K562 (cell line): ENCODE measurements around the gene NAP1L4. TPM values are rescaled to one million over a fixed set of nuclear protein-coding genes. Genes with fewer than 3 reads are reported as not detected.

ENCODE experiments used
- ATAC-seq: fragments of 200-7000 bp; cut with Tn5 transposase; 3 replicates; pipeline ENCODE4 v1.9.1; 2020; ENCODE audit warnings: moderate library complexity
- BruUV-seq: library from RNA; stranded (reverse); fragments of 400-500 nt; replicated peaks from 2 replicates; lab custom pipeline; 2021; lab: Mats Ljungman, UMichigan
- CTCF ChIA-PET: fragments of 300-600 bp; formaldehyde crosslinking; extraction: SDS; loops from one replicate; lab custom pipeline; 2021; ENCODE audit warnings: low intra/inter-chr PET ratio; lab: Yijun Ruan, JAX
- POLR2A ChIA-PET: fragments of 300-600, 350-650 bp; sonication (Branson Sonifier 250); formaldehyde crosslinking; extraction: SDS; loops from one replicate; lab custom pipeline; 2021; ENCODE audit warnings: antibody characterized with exemption, inconsistent platforms; lab: Yijun Ruan, JAX
- DNase-seq, 4 experiments: peaks; one replicate each; pipeline versions ENCODE4 v3.0.0 to v3.0.0-alpha.2; 2011 to 2018; ENCODE audit warnings: low spot score in 3 of 4, mixed read lengths in 3 of 4; ENCODE audit errors: extremely low read depth in 1 of 4
- FAIRE-seq: peaks from 2 replicates; lab custom pipeline; 2011; peaks lifted over from hg19 to GRCh38; lab: Jason Lieb, UNC
- H2AFZ ChIP-seq: 2 replicates; pipeline ENCODE4 v1.6.0; 2011; ENCODE audit warnings: low read depth, low read length, control low read depth, inconsistent platforms
- H3K27ac ChIP-seq: fragments of 200-600 bp; 3 replicates; pipeline ENCODE4 v1.8.0; 2011; ENCODE audit warnings: low read depth, mild to moderate bottlenecking, control low read depth, inconsistent platforms, low read length, moderate library complexity, mixed read lengths; ENCODE audit errors: extremely low read depth
- H3K27me3 ChIP-seq, 2 experiments: fragments of 300-600 bp in 1 of 2; 2 replicates in 1 of 2; 3 replicates in 1 of 2; pipeline versions ENCODE4 v1.6.0 to v1.8.0; 2011; ENCODE audit warnings: inconsistent platforms in 2 of 2, low read length in 2 of 2, mild to moderate bottlenecking in 1 of 2, mixed read lengths in 1 of 2, moderate library complexity in 1 of 2; ENCODE audit not compliant: control insufficient read depth in 2 of 2, insufficient read depth in 2 of 2
- H3K36me3 ChIP-seq: fragments of 300-600 bp; 3 replicates; pipeline ENCODE4 v1.8.0; 2011; ENCODE audit warnings: mild to moderate bottlenecking, low read length, inconsistent platforms; ENCODE audit not compliant: control insufficient read depth, insufficient read depth
- H3K4me1 ChIP-seq, 2 experiments: fragments of 200-600 bp in 1 of 2; replicated peaks in 1 of 2; 2 replicates in 1 of 2; 3 replicates in 1 of 2; pipeline versions ENCODE4 v1.5.1 to v1.8.0; 2011; ENCODE audit warnings: inconsistent platforms in 2 of 2, low read length in 2 of 2, mild to moderate bottlenecking in 1 of 2, mixed read lengths in 1 of 2, moderate library complexity in 1 of 2; ENCODE audit not compliant: control insufficient read depth in 2 of 2, insufficient read depth in 2 of 2
- H3K4me2 ChIP-seq: 2 replicates; pipeline ENCODE4 v1.6.1; 2011; ENCODE audit warnings: low read length, control low read depth, inconsistent platforms, mixed read lengths; ENCODE audit not compliant: insufficient read depth
- H3K4me3 ChIP-seq: fragments of 200-600 bp; sonication (generic), shearing (Covaris generic); 2 replicates; pipeline ENCODE4 v1.5.1; 2016; ENCODE audit warnings: control low read depth, inconsistent platforms
- H3K79me2 ChIP-seq: fragments of 200-600 bp; 3 replicates; pipeline ENCODE4 v1.8.0; 2011; ENCODE audit warnings: low read length, inconsistent platforms; ENCODE audit not compliant: control insufficient read depth, insufficient read depth
- H3K9ac ChIP-seq, 2 experiments: 2 replicates each; pipeline versions ENCODE4 v1.6.0 to v1.6.1; 2011; ENCODE audit warnings: low read depth in 2 of 2, low read length in 2 of 2, control low read depth in 1 of 2, inconsistent platforms in 1 of 2, mild to moderate bottlenecking in 1 of 2, mixed read lengths in 1 of 2; ENCODE audit not compliant: insufficient read depth in 1 of 2
- H3K9me1 ChIP-seq: one replicate; pipeline ENCODE4 v1.6.0; 2011; ENCODE audit warnings: inconsistent platforms, mild to moderate bottlenecking, low read length, moderate library complexity; ENCODE audit not compliant: control insufficient read depth, insufficient read depth
- H3K9me3 ChIP-seq: replicated peaks from 2 replicates; pipeline ENCODE4 v1.5.1; 2011; ENCODE audit warnings: low read depth, low read length, inconsistent platforms; ENCODE audit not compliant: control insufficient read depth, insufficient read depth
- H4K20me1 ChIP-seq: replicated peaks from 2 replicates; pipeline ENCODE4 v1.6.1; 2011; ENCODE audit warnings: low read length, inconsistent platforms, mixed read lengths; ENCODE audit not compliant: control insufficient read depth, insufficient read depth
- HMGN3 ChIP-seq: IDR thresholded peaks from 2 replicates; pipeline ENCODE4 v1.6.1; 2011; ENCODE audit warnings: borderline replicate concordance, low read depth, mild to moderate bottlenecking, mixed read lengths, low read length; ENCODE audit not compliant: insufficient read length; ENCODE audit errors: extremely low read depth
- KAT2B ChIP-seq: IDR thresholded peaks from one replicate; pipeline ENCODE4 v1.6.1; 2012; ENCODE audit warnings: low read depth, mild to moderate bottlenecking, control low read depth, inconsistent platforms, low read length, moderate library complexity
- POU5F1 ChIP-seq: fragments of 150-350 bp; IDR thresholded peaks from 2 replicates; pipeline ENCODE4 v1.6.1; 2014; ENCODE audit warnings: borderline replicate concordance, low read length, low read depth, mild to moderate bottlenecking; ENCODE audit not compliant: partially characterized antibody
- RAD21 ChIP-seq, 2 experiments: fragments of 250-450 bp in 1 of 2; fragments of 450-650 bp in 1 of 2; sonication (Bioruptor Pico) in 1 of 2; formaldehyde crosslinking in 1 of 2; IDR thresholded peaks in 1 of 2; conservative IDR thresholded peaks in 1 of 2; 2 replicates each; pipeline versions ENCODE4 v1.4.0 to v1.8.0; 2020 to 2022; ENCODE audit warnings: mild to moderate bottlenecking in 2 of 2, moderate library complexity in 1 of 2
- SMC3 ChIP-seq: conservative IDR thresholded peaks from 2 replicates; pipeline ENCODE4 v1.6.1; 2011; ENCODE audit warnings: low read depth, low read length, improper control_type of control experiment; ENCODE audit not compliant: insufficient read depth
- STAG1 ChIP-seq: sonication (generic); formaldehyde crosslinking; IDR thresholded peaks from 2 replicates; pipeline ENCODE4 v1.5.0; 2020; ENCODE audit warnings: missing genetic modification reagents, borderline replicate concordance
- ZKSCAN8 ChIP-seq: fragments of 200-800 bp; sonication (Bioruptor generic); IDR thresholded peaks from 2 replicates; pipeline ENCODE4 v1.6.1; 2016; ENCODE audit warnings: missing genetic modification characterization, missing compliant biosample characterization
- WGBS: fragments of 100-300 bp; shearing (Covaris generic); methylation state at CpG from one replicate; pipeline ENCODE4 v1.1.6; 2016; ENCODE audit warnings: low coverage, mixed read lengths; ENCODE audit not compliant: insufficient coverage; ENCODE audit errors: missing lambda C conversion rate; 5-methylcytosine and 5-hydroxymethylcytosine counted together
- in situ Hi-C: fragments of 300-500 bp; cut with MboI; formaldehyde crosslinking; loops from 4 replicates; pipeline ENCODE4 v1.15.0; 2018; ENCODE audit warnings: inconsistent platforms, mixed read lengths
- intact Hi-C: fragments of 100-400 bp; cut with micrococcal nuclease; formaldehyde crosslinking; loops from 2 replicates; pipeline ENCODE4 v1.14.2; 2022
- polyA plus RNA-seq, 8 experiments: library from polyadenylated mRNA; depleted of rRNA in 4 of 8; stranded (reverse) in 5 of 8; unstranded in 3 of 8; fragments of >200 nt; fragmentation: Nextera tagmentation in 2 of 8; fragmentation: Illumina TruSeq in 1 of 8; extraction: Ambion mirVana in 2 of 8; extraction: Trizol in 1 of 8; gene quantifications; 2 replicates each; pipeline versions ENCODE4 v1.2.1 to v1.2.3, GENCODE V29; 2011 to 2014; ENCODE audit warnings: inconsistent platforms in 1 of 8, missing spikeins in 1 of 8
- total RNA-seq, 7 experiments: library from RNA; depleted of rRNA in 6 of 7; stranded (reverse); fragments of >200 nt in 6 of 7; fragmentation: Illumina TruSeq in 2 of 7; extraction: Trizol in 2 of 7; gene quantifications; 2 replicates each; pipeline versions ENCODE4 v1.2.1 to v1.2.3, GENCODE V29; 2011 to 2021; ENCODE audit warnings: low replicate concordance in 1 of 7
- TF ChIP-seq, protein P1 (sequence below), 3 experiments: IDR thresholded peaks in 2 of 3; conservative IDR thresholded peaks in 1 of 3; 2 replicates each; pipeline ENCODE4 v1.5.1; 2011 to 2012; ENCODE audit warnings: low read length in 3 of 3, mild to moderate bottlenecking in 3 of 3, control low read depth in 2 of 3, improper control_type of control experiment in 1 of 3, inconsistent platforms in 1 of 3, low read depth in 1 of 3, mixed read lengths in 1 of 3, moderate library complexity in 1 of 3; ENCODE audit not compliant: insufficient read depth in 2 of 3

NAP1L4 gene
- total and polyA plus RNA-seq, 9 of the 15 experiments (the other 6 are each of a cell fraction or from before 2014, with no cell fraction given), result 34.1 to 237 (median 179) TPM

DNA sequence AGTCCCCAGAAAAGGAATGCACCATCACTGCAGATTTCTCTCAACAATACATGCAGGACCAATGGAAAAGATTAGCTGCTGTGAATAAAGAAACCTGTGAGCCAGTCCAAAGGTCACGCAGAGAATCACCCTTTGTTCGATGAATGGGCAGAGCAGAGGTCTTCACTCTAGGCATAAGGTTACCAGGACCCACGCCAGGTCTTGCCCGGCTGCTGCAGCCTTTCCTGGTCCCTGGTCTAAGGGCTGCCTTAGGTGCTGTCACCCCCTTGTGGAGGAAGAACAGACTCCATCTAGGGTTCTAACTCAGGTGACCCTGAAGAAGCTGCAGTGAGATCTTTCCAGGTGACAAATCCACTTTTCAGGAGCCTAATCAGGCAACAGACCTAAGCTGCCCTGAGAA, 29.0 kb upstream of the NAP1L4 start:
- BruUV-seq, result no TSS peak
- Histone ChIP-seq H3K4me2 (no peak overlapping the region), H3K27me3 (no peaks in the 10 kb centered on the region), H3K4me3 (no peak overlapping the region), H3K27ac (no peak overlapping the region), H2AFZ (no peak overlapping the region), H3K79me2 (no peaks in the 10 kb centered on the region), H3K9me1 (no peaks in the 10 kb centered on the region)
- peak; percentile 86 for ATAC-seq
- intact Hi-C loops, result no loop called here
- TF ChIP-seq, protein P1, sequence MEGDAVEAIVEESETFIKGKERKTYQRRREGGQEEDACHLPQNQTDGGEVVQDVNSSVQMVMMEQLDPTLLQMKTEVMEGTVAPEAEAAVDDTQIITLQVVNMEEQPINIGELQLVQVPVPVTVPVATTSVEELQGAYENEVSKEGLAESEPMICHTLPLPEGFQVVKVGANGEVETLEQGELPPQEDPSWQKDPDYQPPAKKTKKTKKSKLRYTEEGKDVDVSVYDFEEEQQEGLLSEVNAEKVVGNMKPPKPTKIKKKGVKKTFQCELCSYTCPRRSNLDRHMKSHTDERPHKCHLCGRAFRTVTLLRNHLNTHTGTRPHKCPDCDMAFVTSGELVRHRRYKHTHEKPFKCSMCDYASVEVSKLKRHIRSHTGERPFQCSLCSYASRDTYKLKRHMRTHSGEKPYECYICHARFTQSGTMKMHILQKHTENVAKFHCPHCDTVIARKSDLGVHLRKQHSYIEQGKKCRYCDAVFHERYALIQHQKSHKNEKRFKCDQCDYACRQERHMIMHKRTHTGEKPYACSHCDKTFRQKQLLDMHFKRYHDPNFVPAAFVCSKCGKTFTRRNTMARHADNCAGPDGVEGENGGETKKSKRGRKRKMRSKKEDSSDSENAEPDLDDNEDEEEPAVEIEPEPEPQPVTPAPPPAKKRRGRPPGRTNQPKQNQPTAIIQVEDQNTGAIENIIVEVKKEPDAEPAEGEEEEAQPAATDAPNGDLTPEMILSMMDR (IDR thresholded peaks at IDR 0.05 in 2 of 3, conservative IDR thresholded peaks at IDR 0.05 in 1 of 3; ENCODE audit: insufficient read depth in 2 of 3, low read depth in 1 of 3, low read length in 3 of 3), result peak; percentile 51 to 58 (median 53)
- TF ChIP-seq KAT2B (no peak), POU5F1 (no peak), HMGN3 (no peak), ZKSCAN8 (CRISPR knock-in tag) (no peak), RAD21 (CRISPR knock-in tag; conservative IDR thresholded peaks at IDR 0.05 in 1 of 2, IDR thresholded peaks at IDR 0.05 in 1 of 2) (peak in 1 of 2 experiments; percentile 30; a peak in 2 of 4 replicates), SMC3 (peak; percentile 46), STAG1 (CRISPR knock-in tag) (peak; percentile 45; the same call in 1 of the 2 replicates)
- TF ChIP-seq, all 486 proteins: peak for 4
- Histone ChIP-seq H4K20me1 (peaks cover 7% of the 10 kb centered on the region; the same call in 1 of the 2 replicates), H3K9me3 (no peaks in the 10 kb centered on the region), H3K36me3 (peaks cover 66% of the 10 kb centered on the region), H3K9ac (no peak overlapping the region), H3K4me1 (peaks cover 0 to 3% of the 10 kb centered on the region in 2 experiments; a peak in 1 of 5 replicates)
- ChIA-PET CTCF (interaction anchor here (0.8 to 1.3 kb wide), 3 partner anchors 46 to 488 kb away, joined by 3 to 5 read pairs (median 5); no protein-coding TSS in a partner anchor), POLR2A (interaction anchor here (0.5 to 3.0 kb wide), 6 partner anchors 10 to 23 kb away, joined by 3 to 14 read pairs (median 3); no protein-coding TSS in a partner anchor)
- peak; percentile 45 to 70 (median 59) for DNase-seq
- in situ Hi-C loops, result no loop called here
- WGBS, result 75% methylated on average over 4 of the region's 4 CpGs
- peak; percentile 61 for FAIRE-seq
